GM21526 (cell line): Measurements from ENCODE around the gene UQCRQ.

Experiments used
- ATAC-seq: cut with Tn5 transposase; IDR thresholded peaks from one replicate; pipeline ENCODE4 v1.9.1; 2021; ENCODE audit warnings: moderate library complexity; ENCODE audit not compliant: unreplicated experiment, low FRiP score

UQCRQ gene

DNA sequence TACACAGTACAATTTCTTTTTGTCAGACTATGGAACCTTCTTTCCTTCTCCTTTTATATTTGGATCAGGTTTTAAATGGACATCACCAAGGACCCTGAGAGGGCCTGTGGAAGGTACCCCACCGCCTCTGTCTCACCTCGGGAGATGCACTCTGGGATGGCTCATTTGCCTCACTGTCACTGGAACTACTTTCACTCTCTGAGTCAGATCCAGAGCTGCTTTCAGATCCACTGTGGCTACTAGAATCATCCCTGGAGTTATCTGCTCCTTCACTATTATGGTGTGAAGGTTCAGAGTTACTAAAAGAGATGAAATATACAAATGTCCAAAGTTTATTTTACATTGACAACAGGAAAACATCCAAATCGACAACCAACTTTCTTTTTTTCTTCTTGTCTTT lies 31.7 kb downstream of the UQCRQ start:
- ATAC-seq, result no peak

DNA sequence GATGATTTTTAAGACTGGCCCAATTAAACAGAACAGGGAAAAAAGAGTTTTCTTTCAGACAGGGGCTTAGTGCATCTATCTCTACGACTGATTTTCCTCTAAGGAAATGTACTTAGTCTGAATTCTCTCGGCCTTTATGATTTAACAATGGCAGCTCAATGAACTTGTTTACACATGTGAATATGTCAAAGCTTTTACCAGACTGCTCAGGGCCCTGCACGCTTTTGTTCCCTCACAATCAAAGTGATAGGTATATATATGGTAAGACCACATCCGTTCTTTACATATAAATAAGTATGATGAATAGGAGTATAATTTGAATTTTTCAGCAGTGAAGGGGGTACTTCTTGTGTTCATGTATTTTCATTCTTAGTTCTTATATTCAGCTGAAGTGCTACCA lies 34.6 kb downstream of the UQCRQ start:
- ATAC-seq, result no peak

DNA sequence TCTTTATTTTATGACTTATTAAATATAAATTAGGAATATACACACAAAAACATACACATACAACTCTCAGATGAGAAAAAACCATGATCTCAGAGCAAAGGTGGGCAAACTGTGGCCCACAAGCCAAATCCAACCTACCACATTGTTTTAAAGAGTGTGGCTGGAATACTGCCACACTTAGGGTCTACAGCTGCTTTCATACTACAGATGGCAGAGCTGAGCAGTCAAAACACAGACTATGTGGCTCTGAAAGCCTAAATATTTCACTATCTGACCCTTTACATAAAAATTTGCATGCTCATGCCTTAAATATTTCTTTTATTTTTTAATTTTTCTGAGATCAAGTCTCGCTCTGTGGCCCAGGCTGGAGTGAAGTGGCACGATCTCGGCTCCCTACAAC lies 35.3 kb downstream of the UQCRQ start:
- ATAC-seq, result no peak

DNA sequence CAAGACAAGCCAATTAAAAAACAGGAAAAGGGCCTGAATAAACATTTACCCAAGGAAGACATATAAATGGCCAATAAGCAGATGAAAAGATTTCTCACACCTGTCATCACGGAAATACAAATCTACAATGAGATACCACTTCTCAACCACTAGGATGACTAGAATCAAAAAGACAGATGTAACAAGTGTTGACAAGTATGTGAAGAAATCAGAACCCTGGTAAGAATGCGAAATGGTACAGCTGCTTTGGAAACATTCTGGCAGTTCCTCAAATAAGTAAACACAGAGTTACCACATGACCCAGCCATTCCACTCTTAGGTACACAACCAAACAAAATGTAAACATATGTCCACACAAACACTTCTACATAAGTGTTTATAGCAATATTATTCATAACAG lies 39.5 kb downstream of the UQCRQ start:
- no peak for ATAC-seq

DNA sequence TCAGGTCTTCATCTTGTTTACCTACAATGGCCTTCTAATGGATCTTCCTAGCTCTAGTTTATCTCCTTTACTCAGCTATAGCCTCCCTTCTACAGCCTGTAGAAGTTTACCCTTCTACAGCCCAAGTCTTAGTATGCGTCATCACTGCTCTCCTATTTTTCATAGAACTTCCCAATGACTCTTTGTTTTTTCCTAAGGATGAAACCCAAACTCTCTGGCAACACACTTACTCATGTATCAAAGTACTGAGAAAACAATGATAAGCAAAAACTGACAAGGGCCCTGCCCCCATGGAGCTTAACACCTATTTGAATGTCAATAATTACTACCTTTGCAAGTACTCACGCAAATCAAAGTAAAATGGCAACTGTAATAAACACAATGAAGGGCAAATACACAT lies 40.7 kb downstream of the UQCRQ start:
- ATAC-seq, result no peak

DNA sequence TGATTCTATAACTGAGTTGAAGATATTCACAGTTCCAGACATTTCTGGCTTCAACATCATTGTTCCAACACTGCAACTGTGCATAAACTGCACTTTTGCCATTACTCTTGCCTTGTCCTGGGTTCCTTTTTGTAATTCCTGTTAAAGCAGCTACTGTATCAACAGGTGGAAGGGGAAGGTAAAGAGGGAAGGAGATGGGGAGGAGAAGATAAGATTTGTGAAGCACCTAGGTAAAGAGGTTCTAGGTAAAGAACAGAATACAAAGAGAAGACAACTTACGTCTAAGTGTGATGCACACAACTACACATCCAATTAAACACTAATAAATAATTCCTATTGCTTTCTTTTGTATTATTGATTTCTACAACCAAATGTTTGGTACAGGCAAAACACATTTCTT lies 43.3 kb downstream of the UQCRQ start:
- ATAC-seq, result no peak

DNA sequence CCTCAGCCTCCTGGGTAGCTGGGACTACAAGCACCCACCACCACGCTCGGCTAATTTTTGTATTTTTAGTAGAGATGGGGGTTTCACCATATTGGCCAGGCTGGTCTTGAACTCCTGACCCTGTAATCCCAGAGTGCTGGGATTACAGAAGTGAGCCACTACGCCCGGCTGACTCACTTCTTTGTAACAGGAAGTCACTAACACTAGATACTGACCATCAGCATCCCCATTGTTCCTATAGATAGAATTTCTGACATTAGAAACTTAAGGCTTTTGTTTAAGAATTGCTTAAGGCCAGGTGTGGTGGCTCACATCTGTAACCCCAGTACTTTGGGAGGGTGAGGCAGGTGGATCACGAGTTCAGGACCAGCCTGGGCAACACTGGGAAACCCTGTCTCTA lies 49.2 kb downstream of the UQCRQ start:
- ATAC-seq, result no peak

DNA sequence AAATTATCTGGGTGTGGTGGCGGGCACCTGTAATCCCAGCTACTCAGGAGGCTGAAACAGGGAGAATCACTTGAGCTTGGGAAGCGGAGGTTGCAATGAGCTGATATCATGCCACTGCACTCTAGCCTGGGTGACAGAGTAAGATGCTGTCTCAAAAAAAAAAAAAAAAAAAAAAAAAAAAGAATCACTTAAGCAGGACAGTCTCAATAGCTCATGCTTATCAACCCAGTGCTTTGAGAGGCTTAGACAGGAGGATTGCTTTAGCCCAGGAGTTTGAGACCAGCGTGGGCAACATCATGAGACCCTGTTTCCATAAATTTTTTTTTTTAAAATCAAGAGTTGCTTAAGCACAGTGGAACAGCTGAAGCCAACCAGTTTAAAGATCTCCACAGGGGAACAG lies 49.6 kb downstream of the UQCRQ start:
- no peak for ATAC-seq
